HG03175 (cell line): ENCODE data around the gene YTHDF2.
"Not testable (repeated sequence)": the region's sequence is repeated elsewhere in the genome, so short reads cannot be mapped to it uniquely, and the experiment has no call there.

ENCODE experiments used
- ATAC-seq: cut with Tn5 transposase; IDR thresholded peaks from one replicate; pipeline ENCODE4 v1.9.1; 2021; ENCODE audit warnings: mild to moderate bottlenecking, moderate library complexity; ENCODE audit not compliant: unreplicated experiment

The YTHDF2 gene

DNA sequence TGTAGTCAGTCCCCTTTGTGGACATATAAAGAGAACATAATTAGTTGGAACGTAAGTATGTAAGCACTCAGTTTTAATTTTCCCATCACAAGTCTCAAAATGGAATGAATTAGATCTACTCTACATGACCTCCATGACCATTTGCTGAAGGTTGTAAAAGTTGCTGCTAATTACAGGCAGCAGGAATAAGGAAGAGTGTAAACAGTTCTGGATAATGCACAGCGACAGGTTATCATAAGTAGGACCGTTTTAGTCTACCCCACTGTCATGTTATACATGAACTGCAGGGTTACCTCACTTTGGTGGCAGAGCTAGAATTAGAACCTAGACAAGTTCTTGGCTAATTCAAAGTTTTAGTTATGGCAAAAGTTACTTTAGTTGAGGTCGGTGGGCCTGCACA is 21.7 kb downstream of the YTHDF2 start:
- ATAC-seq = no peak

DNA sequence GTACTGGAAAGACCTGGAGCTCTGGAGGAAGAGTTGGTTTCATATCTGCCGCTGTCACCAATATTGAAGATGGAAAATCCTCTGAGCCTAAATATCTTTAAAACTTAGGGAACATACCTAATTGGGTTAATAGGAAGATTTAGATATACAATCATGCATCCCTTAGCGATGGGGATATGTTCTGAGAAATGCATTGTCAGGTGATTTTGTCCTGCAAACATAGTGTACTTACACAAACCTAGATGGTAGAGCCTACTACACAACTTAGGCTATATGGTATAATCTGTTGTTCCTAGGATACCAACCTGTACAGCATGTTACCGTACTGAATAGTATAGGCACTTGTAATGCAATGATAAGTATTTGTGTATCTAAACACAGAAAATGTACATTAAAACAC is 22.5 kb downstream of the YTHDF2 start:
- no peak for ATAC-seq

DNA sequence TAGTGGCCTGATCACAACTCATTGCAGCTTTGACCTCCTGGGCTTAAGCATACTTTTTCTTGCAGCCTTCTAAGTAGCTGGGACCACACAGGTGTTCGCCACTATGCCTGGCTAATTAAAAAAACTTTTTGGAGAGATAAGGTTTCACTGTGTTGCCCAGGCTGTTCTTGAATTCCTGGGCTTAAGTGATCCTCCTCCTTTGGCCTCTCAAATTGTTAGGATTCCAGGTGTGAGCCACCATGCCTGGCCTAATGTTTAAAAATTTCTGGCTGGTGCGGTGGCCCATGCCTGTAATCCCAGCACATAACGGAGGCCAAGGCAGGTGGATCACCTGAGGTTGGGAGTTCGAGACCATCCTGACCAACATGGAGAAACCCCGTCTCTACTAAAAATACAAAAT is 24.4 kb downstream of the YTHDF2 start:
- no peak for ATAC-seq

DNA sequence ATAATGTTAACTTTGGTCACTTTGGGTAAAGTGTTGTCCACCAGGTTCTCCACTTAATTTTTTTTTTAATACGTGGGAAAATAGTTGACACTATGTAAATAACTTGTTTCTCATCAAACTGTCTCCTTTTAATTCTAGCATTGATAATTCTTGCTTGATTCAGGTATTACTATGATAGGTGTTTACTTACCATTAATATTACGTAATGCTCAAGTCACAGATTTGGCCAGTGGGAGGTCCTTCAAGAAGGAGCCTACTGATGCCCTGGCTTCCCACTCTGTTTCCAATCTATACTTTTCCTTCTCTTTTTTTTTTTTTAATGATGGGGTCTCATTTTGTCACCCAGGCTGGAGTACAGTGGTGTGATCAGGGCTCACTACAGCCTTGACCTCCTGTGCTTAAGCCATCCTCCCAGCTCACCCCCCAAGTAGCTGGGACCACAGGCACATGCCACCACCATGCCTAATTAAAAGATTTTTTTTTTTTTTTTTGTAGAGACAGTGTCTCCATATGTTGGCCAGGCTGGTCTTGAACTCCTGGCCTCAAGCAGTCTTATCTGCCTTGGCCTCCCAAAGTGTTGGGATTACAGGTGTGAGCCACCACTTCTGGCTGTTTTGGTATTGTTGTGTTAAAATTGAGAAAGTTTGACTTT is 29.9 kb downstream of the YTHDF2 start:
- ATAC-seq = no peak

DNA sequence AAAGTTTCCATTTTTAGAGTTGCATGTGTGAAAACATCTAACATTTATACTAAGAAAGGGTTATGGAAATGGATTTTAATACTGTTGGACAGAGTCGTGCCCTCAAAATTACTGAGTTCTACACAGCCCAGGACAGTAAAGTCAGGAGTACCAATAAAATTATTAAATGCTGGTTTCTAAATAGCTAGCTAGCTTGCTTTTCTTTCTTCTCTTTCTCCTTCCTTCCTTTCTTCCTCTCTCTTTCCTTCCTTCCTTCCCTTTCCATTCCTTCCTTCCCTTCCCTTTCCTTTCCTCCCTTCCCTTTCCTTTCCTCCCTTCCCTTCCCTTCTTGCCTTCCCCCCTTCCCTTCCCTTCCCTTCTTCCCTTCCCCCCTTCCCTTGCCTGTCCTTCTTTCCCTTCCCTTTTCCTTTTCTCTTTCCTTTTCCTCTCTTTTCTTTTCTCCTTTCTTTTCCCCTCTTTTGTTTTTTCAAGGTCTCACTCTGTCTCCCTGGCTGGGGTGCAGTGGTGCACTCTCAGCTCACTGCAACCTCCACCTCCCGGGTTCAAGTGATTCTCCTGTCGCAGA is 33.9 kb downstream of the YTHDF2 start:
- ATAC-seq = no peak

DNA sequence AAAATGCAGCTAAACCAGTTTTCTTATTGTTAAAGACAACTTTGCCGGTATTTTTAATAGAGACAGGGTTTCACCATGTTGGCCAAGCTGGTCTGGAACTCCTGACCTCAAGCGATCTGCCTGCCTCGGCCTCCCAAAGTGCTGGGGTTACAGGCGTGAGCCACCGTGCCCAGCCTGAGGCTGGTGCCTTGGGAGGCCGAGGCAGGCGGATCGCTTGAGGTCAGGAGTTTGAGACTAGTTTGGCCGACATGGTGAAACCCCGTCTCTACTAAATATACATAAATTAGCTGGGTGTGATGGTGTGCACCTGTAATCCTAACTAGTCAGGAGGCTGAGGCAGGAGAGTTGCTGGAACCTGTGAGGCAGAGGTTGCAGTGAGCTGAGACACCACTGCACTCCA is 35.2 kb downstream of the YTHDF2 start:
- ATAC-seq = not testable (repeated sequence)

DNA sequence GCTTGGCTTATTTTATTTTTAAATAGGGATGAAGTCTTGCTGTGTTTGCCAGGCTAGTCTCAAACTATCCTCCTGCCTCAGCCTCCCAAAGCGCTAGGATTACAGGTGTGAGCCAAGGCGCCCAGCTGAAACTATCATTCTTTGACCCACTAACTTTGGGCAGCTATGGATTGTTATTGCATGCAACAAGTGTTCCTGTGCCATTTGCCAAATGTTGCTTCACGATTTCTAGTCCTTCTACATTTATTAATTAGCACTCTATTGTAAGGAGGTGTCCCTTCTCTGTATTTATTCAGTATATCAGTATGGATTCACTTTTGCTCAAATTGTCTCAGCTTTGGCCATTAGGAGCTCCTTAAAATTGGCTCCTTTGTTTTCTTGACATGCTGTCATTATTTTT is 36.4 kb downstream of the YTHDF2 start:
- no peak for ATAC-seq

DNA sequence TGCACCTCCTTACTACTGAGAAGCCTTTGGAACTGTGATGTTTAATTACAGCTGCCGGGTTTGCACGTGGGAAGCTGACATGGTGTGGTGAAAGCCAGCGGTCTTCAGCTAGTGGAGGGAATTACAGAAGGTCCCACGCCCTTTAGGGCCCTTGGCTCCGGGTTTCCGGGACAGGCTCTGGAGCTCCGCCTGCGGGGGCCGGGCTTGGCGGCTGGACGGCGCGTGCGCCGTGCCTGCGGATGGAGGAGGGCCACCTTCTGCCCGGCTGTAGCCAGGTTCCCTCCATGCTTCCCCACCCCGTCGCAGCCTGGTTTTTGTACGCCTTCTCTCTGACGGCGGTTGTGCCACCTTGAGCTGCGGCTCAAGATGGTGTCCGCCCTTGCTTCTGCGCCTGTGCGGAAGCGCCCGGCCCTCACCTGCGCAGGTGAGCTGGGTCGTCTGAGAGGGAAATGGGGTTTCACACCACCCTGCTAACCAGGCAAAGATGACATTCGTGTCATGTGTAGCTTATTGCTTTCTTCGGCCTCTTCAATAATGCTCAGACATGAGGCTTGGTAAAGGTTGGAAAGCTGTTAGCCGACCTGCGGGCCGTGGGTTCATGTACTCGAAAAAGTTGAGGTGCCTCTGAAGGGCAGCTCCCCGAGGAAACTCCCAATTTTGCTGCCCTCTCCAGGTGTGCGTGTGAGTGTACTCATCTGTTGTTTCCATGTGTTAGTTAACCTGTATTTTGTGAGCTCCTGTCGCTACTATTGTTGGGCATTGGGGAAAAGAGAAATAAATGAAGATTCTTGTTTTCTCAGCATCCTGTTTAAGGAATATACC is 38.6 kb downstream of the YTHDF2 start:
- ATAC-seq = peak; percentile 37

DNA sequence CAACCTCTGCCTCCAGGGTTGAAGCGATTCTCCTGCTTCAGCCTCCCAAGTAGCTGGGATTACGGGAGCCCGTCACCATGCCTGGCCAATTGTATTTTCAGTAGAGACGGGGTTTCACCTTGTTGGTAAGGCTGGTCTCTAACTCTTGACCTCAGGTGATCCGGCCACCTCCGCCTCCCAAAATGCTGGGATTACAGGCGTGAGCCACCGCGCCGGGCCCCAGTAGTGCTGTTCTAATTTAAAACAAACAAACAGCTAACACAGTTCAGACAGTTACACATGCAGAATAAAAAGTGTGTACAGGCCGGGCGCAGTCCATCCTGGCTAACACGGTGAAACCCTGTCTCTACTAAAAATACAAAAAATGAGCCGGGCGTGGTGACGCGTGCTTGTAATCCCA is 39.6 kb downstream of the YTHDF2 start:
- ATAC-seq = no peak

DNA sequence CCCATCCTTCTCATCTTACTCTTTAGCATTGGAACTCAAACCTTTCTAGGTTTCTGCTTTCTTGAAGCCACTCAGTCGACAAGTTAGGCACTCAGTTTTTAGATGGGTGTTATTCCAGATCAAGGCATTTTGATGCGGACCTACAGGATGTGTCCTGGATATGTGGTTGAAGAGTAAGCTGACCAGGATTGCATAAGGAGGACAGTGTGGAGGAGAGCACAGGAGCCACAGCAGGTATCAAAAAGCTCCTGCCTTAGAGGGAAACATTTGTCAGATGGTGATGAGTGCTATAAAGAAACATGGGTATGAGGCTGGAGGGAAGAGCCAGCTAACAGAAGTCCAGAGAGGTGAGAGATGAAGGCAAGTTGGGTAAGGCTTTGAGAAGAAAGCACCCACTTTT is 41.3 kb downstream of the YTHDF2 start:
- ATAC-seq = no peak

DNA sequence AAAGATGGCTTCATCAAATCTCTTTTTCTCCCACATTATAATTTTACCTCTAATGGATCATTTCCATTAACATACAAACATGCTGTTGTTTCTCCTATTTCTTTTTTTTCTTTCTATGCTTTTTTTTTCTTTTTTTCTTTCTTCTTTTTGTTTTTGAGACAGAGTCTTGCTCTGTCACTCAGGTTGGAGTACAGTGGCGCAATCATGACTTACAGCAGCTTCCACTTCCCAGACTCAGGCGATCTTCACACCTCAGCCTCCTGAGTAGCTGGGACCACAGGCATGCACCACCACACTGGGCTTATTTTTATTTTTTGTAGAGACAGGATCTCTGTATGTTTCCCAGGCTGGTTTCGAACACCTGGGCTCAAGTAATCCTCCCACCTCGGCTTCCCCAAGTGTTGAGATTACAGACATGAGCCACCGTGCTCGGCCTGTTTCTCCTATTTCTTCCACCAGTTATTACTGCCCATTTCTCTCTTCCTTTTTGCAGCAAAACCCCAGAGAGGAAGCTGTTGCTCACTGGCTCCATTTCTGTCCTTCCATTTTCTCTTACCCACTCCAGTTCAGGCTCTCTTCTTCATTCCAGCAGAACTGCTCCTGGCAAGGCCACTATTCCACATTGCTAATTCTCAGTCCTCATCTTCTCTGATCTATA is 43.1 kb downstream of the YTHDF2 start:
- ATAC-seq = no peak

DNA sequence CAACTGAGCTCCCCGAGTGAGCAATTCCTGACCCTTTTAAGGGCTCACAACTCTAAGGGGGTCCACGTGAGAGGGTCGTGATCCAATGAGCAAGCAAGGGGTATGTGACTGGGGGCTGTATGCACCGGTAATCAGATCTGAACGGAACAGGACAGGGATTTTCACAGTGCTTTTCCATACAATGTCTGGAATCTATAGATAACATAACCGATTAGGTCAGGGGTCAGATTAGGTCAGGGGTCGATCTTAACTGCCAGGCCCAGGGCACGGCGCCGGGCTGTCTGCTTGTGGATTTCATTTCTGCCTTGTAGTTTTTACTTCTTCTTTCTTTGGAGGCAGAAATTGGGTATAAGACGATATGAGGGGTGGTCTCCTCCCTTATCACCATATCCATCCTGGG is 44.6 kb downstream of the YTHDF2 start:
- ATAC-seq = no peak

DNA sequence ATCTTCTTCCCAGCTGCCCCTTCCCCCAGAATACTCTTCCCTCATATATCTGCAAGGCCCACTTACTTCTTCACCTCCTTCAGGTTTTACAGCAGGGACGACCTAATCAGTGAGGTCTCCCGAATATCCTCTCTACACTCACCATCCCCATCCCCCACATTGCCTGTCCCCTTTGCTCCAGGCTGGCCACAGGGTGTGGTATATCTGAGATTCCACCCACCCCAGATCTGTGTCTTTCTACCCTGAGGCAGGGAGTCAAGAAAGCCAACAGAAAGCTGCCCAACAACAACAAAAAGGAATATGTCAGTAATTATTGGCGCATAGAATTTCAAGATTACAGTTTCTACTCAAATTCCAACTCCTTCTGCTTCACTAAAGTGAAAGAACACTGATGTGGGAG is 45.3 kb downstream of the YTHDF2 start:
- ATAC-seq = no peak

DNA sequence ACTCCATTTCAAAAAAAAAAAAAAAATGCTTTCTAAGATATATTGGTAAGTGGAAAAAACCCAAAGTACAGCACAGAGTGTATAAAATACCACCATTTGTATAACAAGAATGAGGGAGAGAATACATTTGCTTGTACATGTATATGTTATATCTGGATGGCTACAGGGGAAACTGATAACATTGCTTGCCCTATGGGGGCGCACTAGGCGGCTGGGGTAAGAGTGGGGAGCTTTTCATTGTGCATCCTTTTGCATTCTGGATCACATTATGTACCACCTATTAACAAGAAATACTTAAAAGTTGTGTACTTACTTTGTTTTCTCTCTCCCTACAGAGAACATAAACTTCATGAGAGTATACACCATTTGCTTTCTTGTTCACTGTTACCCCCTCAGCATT is 46.6 kb downstream of the YTHDF2 start:
- ATAC-seq = no peak

DNA sequence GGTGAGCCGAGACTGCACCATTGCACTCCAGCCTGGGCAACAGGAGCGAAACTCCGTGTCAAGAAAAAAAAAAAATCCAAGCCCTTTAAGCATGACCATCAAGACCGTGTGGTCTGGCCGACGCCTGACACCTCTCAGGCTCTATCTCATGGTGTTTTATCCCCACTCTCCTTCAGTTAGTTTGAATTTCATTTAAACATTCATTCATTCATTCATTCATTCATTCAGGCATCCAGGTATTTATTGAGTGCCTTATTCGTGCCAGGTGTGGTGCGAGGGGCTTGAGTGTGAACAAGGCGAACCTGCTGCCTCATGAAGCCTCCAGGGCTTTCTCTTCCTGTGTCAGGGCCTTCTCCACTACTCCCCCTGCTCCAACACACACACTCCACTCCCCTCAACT is 52.7 kb downstream of the YTHDF2 start:
- no peak for ATAC-seq

DNA sequence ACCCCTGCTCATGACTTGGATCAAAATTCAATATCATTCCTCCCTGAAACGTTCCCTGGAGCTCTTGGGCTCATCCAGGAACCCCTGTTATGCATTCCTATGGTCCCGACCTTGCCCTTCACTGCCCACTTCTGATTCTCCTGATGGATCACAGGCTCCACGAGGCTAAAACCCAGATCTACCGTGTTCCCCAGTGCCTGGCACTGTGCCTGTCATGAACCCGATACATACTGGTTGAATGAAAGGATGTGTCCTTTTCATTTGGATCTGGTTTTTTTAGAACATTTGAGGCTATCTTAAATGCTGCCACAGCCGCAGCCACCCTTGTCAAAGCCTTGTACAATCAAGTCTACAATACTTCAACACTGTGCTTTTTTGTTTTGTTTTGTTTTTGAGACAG is 53.1 kb downstream of the YTHDF2 start:
- ATAC-seq = no peak

DNA sequence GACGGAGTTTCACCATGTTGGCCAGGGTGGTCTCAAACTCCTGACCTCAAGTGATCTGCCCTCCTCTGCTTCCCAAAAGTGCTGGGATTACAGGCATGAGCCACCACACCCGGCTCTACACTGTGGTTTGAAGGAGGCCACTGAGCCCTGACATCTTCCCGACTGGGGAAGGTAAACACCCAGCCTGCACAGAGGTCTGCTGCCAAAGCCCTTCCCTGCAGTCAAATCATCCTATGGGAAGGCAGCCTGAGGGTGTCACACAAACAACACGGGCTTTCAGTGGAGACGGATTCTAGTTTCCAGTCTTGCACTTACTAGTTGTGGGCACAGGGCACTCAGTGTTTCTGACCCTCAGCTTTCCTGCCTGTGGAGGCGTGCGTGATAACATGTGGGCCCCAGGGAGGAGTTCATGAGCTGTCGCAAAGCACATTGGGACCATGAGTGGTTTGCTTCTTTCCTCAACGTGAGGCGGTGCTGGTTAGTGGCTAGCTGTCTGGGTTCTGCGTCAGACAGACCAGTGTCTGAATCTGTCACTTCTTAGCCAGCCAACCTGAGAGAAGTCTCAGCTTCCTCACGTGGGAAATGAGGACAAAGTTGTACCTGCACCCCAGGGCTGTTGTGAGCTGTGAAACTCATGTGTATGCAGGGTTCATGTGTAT is 53.8 kb downstream of the YTHDF2 start:
- ATAC-seq = no peak

DNA sequence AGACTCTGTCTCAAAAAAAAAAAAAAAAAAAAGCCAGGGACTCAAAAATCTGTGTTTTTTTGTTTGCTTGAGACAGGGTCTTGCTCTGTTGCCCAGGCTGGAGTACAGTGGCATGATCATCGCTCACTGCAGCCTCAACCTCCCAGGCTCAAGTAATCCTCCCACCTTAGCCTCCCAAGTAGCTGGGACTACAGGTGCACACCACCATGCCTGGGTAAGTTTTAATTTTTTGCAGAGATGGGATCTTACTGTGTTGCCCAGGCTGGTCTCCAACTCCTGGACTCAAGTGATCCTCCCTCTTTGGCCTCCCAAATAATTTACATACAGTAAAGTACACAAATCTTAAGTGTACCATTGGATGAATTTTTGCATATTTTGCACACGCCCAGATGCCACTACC is 55.2 kb downstream of the YTHDF2 start:
- not testable (repeated sequence) for ATAC-seq

DNA sequence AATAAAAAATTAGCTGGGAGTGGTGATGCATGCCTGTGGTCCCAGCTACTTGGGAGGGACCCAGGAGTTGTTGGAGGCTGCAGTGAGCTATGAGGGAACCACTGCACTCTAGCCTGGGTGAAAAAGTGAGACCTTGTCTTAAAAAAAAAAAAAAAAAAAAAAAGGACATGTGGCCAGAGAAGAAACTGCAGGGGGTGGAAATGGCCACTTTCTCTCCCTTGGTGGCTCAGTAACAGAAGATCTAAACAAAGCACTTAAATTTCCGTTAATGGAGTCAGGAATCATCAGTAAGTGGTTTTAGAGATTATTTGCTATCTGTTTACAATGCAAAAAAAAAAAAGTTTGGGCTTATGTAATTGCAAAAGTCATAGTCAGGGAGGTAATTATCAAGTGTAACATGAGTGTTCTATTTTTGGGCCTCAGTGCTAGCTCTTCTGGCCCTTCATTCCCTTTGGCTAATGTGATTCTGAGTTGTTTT is 55.9 kb downstream of the YTHDF2 start:
- no peak for ATAC-seq

DNA sequence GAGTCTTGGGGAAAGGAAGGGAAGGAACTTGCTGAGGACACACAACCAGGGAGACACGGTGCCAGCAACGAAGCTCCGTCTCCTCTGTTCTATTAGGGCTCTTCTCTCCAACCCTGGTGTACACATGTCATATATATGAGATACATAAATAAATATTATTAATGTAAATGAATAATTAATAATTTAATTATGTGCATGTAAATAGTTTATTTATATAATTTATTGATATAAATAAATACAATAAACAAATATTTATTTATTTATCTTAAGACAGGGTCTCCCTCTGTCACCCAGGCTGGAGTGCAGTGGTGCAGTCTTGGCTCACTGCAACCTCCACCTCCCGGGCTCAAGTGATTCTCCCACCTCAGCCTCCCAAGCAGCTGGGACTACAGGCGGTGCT is 57.8 kb downstream of the YTHDF2 start:
- not testable (repeated sequence) for ATAC-seq
